Gastroesophageal sphincter (tissue), 4 donors: ENCODE data around the gene UHRF1. TPM values are rescaled to one million over a fixed set of nuclear protein-coding genes. Genes with fewer than 3 reads are reported as not detected.

Experiments
- ATAC-seq: fragments of 150-250 bp; one replicate; pipeline ENCODE4 v1.9.1; 2016; ENCODE audit warnings: mild to moderate bottlenecking, moderate library complexity
- H3K27ac ChIP-seq, 4 donors: fragments of 200-600 bp; sonication (generic) in 3 of 4; 1 replicate in 3 of 4; 2 replicates in 1 of 4; pipeline ENCODE4 v1.5.1; 2016 to 2019
- H3K27me3 ChIP-seq: fragments of 200-600 bp; sonication (generic); one replicate; pipeline ENCODE4 v1.5.1; 2019
- H3K36me3 ChIP-seq, 2 donors: fragments of 200-600 bp; sonication (generic); one replicate each; pipeline ENCODE4 v1.5.1; 2019; ENCODE audit warnings: control low read depth in 1 of 2
- H3K4me1 ChIP-seq, 3 donors: fragments of 200-600 bp; sonication (generic); 1 replicate in 2 of 3; 2 replicates in 1 of 3; pipeline ENCODE4 v1.5.1; 2016 to 2019; ENCODE audit warnings: control low read depth in 2 of 3
- H3K4me3 ChIP-seq, 2 donors: fragments of 200-600 bp; sonication (generic); one replicate each; pipeline ENCODE4 v1.5.1; 2019; ENCODE audit warnings: mild to moderate bottlenecking in 1 of 2, moderate library complexity in 1 of 2
- H3K9me3 ChIP-seq, 3 donors: fragments of 200-600 bp; sonication (generic); one replicate each; pipeline ENCODE4 v1.5.1; 2017 to 2019; ENCODE audit warnings: control low read depth in 2 of 3
- EP300 ChIP-seq: sonication (generic); formaldehyde crosslinking; IDR thresholded peaks from one replicate; pipeline ENCODE4 v1.6.1; 2017; ENCODE audit warnings: antibody characterized with exemption, mild to moderate bottlenecking
- POLR2A ChIP-seq, 2 donors: fragments of 450-650 bp; IDR thresholded peaks; one replicate each; pipeline ENCODE4 v1.6.1; 2017; ENCODE audit warnings: antibody characterized with exemption in 2 of 2, mild to moderate bottlenecking in 2 of 2, moderate library complexity in 1 of 2
- POLR2AphosphoS5 ChIP-seq: sonication (generic); formaldehyde crosslinking; IDR thresholded peaks from one replicate; pipeline ENCODE4 v1.6.1; 2017; ENCODE audit warnings: antibody characterized with exemption
- WGBS, 2 donors: methylation state at CpG; one replicate each; pipeline ENCODE4 v1.1.5; 2018; ENCODE audit warnings: low coverage in 1 of 2; 5-methylcytosine and 5-hydroxymethylcytosine counted together
- total RNA-seq, 4 donors: library from RNA; depleted of rRNA; stranded (reverse); fragments of >200 nt; gene quantifications; one replicate each; pipeline ENCODE4 v1.1.0, GENCODE V29; 2016
- TF ChIP-seq, protein P1 (sequence below), 4 experiments: fragments of 200-600 bp in 2 of 4; fragments of 450-650 bp in 2 of 4; sonication (generic) in 1 of 4; IDR thresholded peaks; one replicate each; pipeline ENCODE4 v1.5.1; 2017 to 2019; ENCODE audit warnings: antibody characterized with exemption in 4 of 4, mild to moderate bottlenecking in 2 of 4, moderate library complexity in 2 of 4

UHRF1 gene
- total RNA-seq, 4 donors from 2014 or later: 0.58 to 1.4 (median 0.73) TPM

GRCh38 chr19:4979211-4979807 is 70.0 kb downstream of the UHRF1 start:
- Histone ChIP-seq H3K4me3 (no peak overlapping the region), H3K27ac (peak overlapping the region in 3 of 4 donors; percentile 56 to 88 (median 87)), H3K4me1 (peaks cover 6 to 97% (median 35%) of the 10 kb centered on the region in 3 donors), H3K27me3 (no peaks in the 10 kb centered on the region), H3K36me3 (peaks cover 0 to 12% of the 10 kb centered on the region in 2 donors), H3K9me3 (no peaks in the 10 kb centered on the region)
- TF ChIP-seq POLR2A (IDR thresholded peaks at IDR 0.05): no peak
- 100% methylated on average over 2 of the region's 8 CpGs for WGBS, 2 donors
- ATAC-seq: no peak

- H3K27ac ChIP-seq: no peak overlapping the region
- H3K27me3 ChIP-seq: no peaks in the 10 kb centered on the region
- H3K4me3 ChIP-seq: no peak overlapping the region
- no peaks in the 10 kb centered on the region for H3K9me3 ChIP-seq
- 82 to 96% methylated on average over 3 of the region's 3 CpGs for WGBS, 2 donors
- ATAC-seq: no peak
- peaks cover 6 to 97% (median 38%) of the 10 kb centered on the region in 3 donors for H3K4me1 ChIP-seq
- H3K36me3 ChIP-seq: peaks cover 0 to 12% of the 10 kb centered on the region in 2 donors
- TF ChIP-seq POLR2A (IDR thresholded peaks at IDR 0.05): no peak
- no peak for TF ChIP-seq POLR2AphosphoS5
- TF ChIP-seq, protein P1, sequence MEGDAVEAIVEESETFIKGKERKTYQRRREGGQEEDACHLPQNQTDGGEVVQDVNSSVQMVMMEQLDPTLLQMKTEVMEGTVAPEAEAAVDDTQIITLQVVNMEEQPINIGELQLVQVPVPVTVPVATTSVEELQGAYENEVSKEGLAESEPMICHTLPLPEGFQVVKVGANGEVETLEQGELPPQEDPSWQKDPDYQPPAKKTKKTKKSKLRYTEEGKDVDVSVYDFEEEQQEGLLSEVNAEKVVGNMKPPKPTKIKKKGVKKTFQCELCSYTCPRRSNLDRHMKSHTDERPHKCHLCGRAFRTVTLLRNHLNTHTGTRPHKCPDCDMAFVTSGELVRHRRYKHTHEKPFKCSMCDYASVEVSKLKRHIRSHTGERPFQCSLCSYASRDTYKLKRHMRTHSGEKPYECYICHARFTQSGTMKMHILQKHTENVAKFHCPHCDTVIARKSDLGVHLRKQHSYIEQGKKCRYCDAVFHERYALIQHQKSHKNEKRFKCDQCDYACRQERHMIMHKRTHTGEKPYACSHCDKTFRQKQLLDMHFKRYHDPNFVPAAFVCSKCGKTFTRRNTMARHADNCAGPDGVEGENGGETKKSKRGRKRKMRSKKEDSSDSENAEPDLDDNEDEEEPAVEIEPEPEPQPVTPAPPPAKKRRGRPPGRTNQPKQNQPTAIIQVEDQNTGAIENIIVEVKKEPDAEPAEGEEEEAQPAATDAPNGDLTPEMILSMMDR (IDR thresholded peaks at IDR 0.05): no peak
- no peak for TF ChIP-seq EP300
These were observed 70.8 kb downstream of the UHRF1 start for GRCh38 chr19:4980067-4980466.

- H3K27ac ChIP-seq: peak overlapping the region in 1 of 4 donors; percentile 19
These were observed 71.8 kb downstream of the UHRF1 start for GRCh38 chr19:4980838-4981680.

DNA sequence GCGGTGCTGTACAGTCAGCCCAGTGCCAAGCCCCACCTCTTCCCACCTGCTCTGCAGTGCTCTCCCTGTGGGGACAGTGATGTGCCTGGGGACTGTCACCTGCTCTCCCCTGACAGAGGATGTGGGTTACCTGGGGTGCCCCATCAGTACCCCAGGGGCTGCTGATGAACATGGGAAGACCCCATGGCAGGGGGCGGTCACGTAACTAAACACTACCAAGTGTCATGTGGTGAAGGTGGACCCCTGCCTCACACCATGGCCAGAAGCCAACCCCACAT is 72.3 kb downstream of the UHRF1 start:
- TF ChIP-seq POLR2A (IDR thresholded peaks at IDR 0.05): no peak
- TF ChIP-seq, protein P1 (IDR thresholded peaks at IDR 0.05): no peak
- no peak for TF ChIP-seq POLR2AphosphoS5
- no peak for TF ChIP-seq EP300
- no CpG with 5 or more reads among the region's 3 CpGs for WGBS, 2 donors
- Histone ChIP-seq H3K4me3 (no peak overlapping the region), H3K36me3 (peaks cover 0 to 12% of the 10 kb centered on the region in 2 donors), H3K9me3 (no peaks in the 10 kb centered on the region), H3K27ac (peak overlapping the region in 1 of 4 donors; percentile 19), H3K4me1 (peaks cover 6 to 97% (median 36%) of the 10 kb centered on the region in 3 donors), H3K27me3 (no peaks in the 10 kb centered on the region)
- no peak for ATAC-seq

More at GRCh38 chr19:4980838-4981680, 71.8 kb downstream of the UHRF1 start:
- no peaks in the 10 kb centered on the region for H3K27me3 ChIP-seq
- peaks cover 0 to 12% of the 10 kb centered on the region in 2 donors for H3K36me3 ChIP-seq
- peaks cover 6 to 97% (median 34%) of the 10 kb centered on the region in 3 donors for H3K4me1 ChIP-seq
- no peak overlapping the region for H3K4me3 ChIP-seq
- no peaks in the 10 kb centered on the region for H3K9me3 ChIP-seq
- ATAC-seq: no peak
- 80 to 100% methylated on average over 3 of the region's 27 CpGs for WGBS, 2 donors
- TF ChIP-seq EP300 (no peak), POLR2A (IDR thresholded peaks at IDR 0.05) (no peak)
- TF ChIP-seq, protein P1 (IDR thresholded peaks at IDR 0.05): no peak

GRCh38 chr19:4983346-4984105 is 74.2 kb downstream of the UHRF1 start:
- peaks cover 0 to 12% of the 10 kb centered on the region in 2 donors for H3K36me3 ChIP-seq
- no CpG with 5 or more reads among the region's 23 CpGs for WGBS, 2 donors
- no peak overlapping the region for H3K4me3 ChIP-seq
- peaks cover 0 to 97% (median 40%) of the 10 kb centered on the region in 3 donors for H3K4me1 ChIP-seq
- no peaks in the 10 kb centered on the region for H3K9me3 ChIP-seq
- H3K27me3 ChIP-seq: no peaks in the 10 kb centered on the region
- H3K27ac ChIP-seq: peak overlapping the region in 1 of 4 donors; percentile 1
- TF ChIP-seq EP300 (no peak), POLR2A (IDR thresholded peaks at IDR 0.05) (no peak), POLR2AphosphoS5 (no peak)
- TF ChIP-seq, protein P1 (IDR thresholded peaks at IDR 0.05): no peak
- no peak for ATAC-seq
